GM21381 (cell line): ENCODE results near the gene CCDC83.
"Not testable (repeated sequence)": the region's sequence is repeated elsewhere in the genome, so short reads cannot be mapped to it uniquely, and the experiment has no call there.

Experiments
- ATAC-seq: cut with Tn5 transposase; IDR thresholded peaks from one replicate; pipeline ENCODE4 v1.9.1; 2021; ENCODE audit warnings: mild to moderate bottlenecking, moderate library complexity; ENCODE audit not compliant: unreplicated experiment

CCDC83 gene

GRCh38 chr11:85835263-85835662 lies 19.9 kb upstream of the CCDC83 start:
- no peak for ATAC-seq

GRCh38 chr11:85835729-85836128 lies 19.5 kb upstream of the CCDC83 start:
- no peak for ATAC-seq

DNA sequence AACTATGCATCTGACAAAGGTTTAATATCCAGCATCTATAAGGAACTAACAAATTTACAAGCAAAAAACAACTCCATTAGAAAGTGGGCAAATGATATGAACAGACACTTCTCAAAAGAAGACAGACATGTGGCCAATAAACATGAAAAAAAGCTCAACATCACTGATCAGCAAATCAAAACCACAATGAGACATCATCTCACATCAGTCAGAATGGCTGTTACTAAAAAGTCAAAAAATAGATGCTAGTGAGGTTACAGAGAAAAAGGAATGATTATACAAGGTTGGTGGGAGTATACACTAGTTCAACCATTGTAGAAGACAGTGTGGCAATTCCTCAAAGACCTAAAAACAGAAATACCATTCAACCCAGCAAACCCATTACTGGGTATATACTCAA lies 14.3 kb upstream of the CCDC83 start:
- ATAC-seq: not testable (repeated sequence)

- no peak for ATAC-seq
These were observed 11.3 kb upstream of the CCDC83 start for GRCh38 chr11:85843929-85844328.

DNA sequence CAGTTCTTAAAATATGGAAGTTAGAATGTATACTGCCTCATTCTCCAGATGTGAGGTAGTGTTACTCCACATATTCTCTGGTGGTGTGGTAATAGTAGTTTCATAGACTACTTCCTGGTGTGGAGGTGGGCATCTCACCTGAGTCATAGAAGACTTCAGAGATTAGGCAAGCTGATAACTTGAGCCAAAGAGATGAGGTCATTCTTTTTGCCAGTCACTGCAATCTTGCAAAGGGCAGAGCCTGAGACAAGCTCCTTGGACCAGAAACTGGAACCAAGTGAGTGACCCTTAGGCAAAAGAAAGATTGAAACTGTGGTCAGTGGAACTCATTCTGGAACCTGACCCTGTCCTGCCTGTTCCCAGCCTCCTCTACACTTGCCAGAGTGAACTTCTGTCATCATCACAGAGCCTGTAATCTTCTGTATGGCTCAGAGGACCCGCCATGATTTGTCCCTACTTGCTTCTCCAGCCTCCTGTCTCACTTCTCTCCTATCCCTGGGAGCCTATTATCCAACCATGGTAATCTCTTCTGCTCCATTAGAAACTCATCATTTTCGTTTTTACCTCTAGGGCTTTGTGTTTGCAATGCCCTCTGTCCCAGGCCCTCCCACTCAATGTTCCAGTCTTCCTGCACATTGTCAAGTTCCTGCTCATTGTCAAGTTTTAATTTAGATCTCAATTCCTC lies 10.6 kb upstream of the CCDC83 start:
- ATAC-seq: no peak

DNA sequence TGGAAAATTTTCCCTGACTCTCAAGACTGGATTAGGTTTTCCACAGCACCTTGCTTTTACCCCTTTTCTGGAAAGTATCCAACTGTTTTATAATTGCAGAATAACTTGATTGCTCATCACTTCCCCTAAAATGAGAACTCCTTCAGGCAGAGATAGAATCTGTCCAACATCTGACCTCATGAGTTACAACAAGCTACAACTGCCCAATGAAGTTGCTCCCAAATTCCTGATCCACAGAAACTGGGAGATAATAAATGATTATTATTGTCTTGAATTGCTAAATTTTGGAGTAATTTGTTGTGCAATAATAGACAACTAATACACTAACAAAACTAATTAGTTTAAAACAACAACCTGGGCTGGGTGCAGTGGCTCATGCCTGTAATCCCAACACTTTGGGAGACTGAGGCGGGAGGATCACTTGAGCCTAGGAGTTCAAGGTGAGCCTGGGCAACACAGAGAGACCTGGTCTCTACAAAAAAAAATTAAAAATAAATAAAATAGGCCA lies 10.0 kb upstream of the CCDC83 start:
- no peak for ATAC-seq

GRCh38 chr11:85847436-85847835 lies 7.7 kb upstream of the CCDC83 start:
- ATAC-seq: no peak

DNA sequence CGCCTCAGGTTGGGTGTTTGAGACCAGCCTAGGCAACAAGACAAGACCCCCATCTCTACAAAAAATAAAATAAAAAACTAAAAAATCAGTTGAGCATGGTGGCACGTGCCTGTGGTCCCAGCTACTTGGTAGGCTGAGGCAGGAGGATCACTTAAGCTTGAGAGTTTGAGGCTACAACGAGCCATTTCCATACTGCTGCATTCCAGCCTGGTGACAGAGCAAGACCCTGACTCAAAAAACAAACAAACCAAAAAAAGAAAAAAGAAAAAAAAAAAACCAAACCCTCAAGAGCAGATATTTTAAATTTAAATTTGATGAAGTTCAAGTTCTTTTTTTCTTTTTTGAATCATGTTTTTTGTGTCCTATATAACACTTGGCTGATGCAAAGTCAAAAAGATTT lies 7.2 kb upstream of the CCDC83 start:
- ATAC-seq: no peak

DNA sequence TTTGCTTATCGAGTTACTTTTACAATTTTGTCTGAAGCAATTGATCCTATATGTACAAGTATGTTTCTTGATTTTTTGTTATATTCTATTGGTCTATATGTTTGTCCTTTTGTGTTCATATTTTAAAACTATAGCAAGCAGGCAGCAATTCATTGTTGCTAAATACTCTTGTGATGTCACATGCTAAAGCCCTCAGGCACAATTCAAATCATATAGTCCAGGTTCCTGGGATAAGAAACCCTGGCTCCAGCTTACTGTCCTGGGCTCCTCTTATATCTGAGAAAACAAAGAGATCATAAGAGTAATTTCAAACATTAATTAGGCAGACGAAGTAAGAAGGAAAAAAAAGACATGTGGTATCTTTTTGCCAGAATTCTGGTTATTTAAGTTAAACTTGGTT lies 6.6 kb upstream of the CCDC83 start:
- no peak for ATAC-seq

GRCh38 chr11:85852754-85853153 lies 2.4 kb upstream of the CCDC83 start:
- not testable (repeated sequence) for ATAC-seq

- not testable (repeated sequence) for ATAC-seq
These were observed 1.6 kb upstream of the CCDC83 start for GRCh38 chr11:85853541-85853940.

DNA sequence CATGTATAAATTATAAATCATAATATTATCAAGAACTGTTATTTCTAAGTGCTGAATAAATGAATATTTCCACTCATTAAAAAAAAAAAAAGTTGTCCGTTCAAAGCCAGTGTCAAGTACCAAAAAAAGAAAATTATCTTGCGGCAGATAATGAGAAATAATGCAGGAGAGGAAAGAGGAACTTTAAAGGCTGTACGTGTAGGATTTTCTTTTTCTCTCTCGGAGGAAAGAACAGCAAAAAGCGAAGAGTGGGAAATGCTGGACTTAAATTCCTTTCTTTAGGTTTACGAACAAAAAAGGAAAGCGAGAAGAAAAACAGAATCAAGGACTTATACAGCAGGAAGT lies 999 bp upstream of the CCDC83 start:
- no peak for ATAC-seq

- ATAC-seq: peak; percentile 99
These were observed 434 bp upstream of the CCDC83 start for GRCh38 chr11:85854557-85855340.

- ATAC-seq: no peak
These were observed 1.9 kb downstream of the CCDC83 start for GRCh38 chr11:85857098-85857497.

- ATAC-seq: not testable (repeated sequence)
These were observed 4.4 kb downstream of the CCDC83 start for GRCh38 chr11:85859541-85859940.

DNA sequence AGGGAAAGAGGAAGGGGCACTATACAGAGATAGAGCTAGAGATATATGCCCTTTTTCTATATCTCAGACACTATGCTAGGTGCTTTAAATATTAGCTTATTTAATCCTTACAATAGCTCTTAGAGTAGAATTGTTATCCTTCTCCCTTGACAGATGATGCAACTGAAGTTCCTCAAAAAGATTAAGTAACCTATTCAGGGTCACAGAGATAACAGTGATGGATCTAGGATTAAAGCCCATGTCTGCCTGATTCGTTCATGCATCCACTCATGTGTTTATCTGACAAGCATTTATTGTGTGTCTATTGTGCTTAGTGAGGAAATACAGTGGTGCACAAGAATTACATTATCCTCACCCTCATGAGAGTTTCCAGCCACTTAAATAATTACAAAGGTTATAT lies 8.7 kb downstream of the CCDC83 start:
- ATAC-seq: no peak

- ATAC-seq: no peak
These were observed 11.1 kb downstream of the CCDC83 start for GRCh38 chr11:85866137-85866827.

- no peak for ATAC-seq
These were observed 12.6 kb downstream of the CCDC83 start for GRCh38 chr11:85867751-85868150.

- ATAC-seq: no peak
These were observed 14.6 kb downstream of the CCDC83 start for GRCh38 chr11:85869781-85870180.

GRCh38 chr11:85874265-85874664 lies 19.1 kb downstream of the CCDC83 start:
- no peak for ATAC-seq

- ATAC-seq: no peak
These were observed 20.3 kb downstream of the CCDC83 start for GRCh38 chr11:85875505-85875904.

DNA sequence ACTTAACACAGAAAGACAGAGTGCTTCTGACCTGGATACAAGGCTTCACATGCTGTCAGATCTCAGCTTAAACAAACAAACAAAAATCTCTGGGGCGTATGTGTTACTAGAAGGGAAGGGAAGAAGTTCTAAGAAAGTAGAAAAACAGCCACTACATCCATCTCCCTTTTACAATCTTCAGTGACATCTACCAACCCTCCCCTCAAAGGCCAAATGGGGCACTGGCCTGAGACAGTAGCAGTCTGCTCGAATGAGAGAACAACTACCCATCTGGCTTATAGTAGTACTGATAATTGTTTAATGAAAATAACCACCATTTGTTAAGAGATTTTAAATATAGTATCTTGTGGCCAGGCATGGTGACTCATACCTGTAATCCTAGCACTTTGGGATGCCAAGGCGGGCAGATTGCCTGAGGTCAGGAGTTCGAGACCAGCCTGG lies 29.4 kb downstream of the CCDC83 start:
- ATAC-seq: no peak
